Breast epithelium (tissue), 3 donors: ENCODE results near the gene CD164L2.

Source experiments
- CTCF ChIP-seq, 3 donors: fragments of 450-650 bp; IDR thresholded peaks; one replicate each; pipeline ENCODE4 v1.5.1; 2016 to 2017; ENCODE audit warnings: antibody characterized with exemption in 3 of 3, mild to moderate bottlenecking in 3 of 3, moderate library complexity in 3 of 3
- POLR2AphosphoS5 ChIP-seq, 3 donors: sonication (generic); formaldehyde crosslinking; IDR thresholded peaks; one replicate each; pipeline ENCODE4 v1.6.1; 2017; ENCODE audit warnings: antibody characterized with exemption in 3 of 3

DNA sequence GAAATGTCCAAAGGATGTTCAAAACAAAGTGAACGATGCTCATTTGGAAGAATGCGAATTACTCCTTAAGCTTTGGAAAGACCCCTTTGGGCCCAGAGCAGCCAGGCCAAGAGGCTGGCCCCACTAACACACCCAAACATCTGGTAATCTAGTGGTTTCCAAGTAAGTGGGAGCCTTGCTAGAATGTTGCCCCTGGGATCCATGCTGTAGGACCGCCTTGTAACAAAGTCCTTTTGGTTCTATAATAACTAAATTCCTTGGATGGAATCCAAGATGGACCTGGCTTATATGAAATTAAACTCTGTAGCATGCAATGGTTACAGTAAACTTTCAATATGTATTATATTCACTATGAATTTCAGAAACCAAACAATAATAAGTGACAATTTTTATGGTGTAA, 34.6 kb upstream of the CD164L2 start:
- TF ChIP-seq CTCF (IDR thresholded peaks at IDR 0.05): no peak
- TF ChIP-seq POLR2AphosphoS5 (IDR thresholded peaks at IDR 0.05): no peak
